ENCODE results near the gene OR9I1. TPM values are rescaled to one million over a fixed set of nuclear protein-coding genes. Genes with fewer than 3 reads are reported as not detected.
A peak's percentile ranks its signal among the peaks of the same experiment; 100 is the strongest.

Gene OR9I1
- total and polyA plus RNA-seq, 2 of the 13 experiments (the other 11 are each of a cell fraction or from before 2014, with no cell fraction given): not detected

DNA sequence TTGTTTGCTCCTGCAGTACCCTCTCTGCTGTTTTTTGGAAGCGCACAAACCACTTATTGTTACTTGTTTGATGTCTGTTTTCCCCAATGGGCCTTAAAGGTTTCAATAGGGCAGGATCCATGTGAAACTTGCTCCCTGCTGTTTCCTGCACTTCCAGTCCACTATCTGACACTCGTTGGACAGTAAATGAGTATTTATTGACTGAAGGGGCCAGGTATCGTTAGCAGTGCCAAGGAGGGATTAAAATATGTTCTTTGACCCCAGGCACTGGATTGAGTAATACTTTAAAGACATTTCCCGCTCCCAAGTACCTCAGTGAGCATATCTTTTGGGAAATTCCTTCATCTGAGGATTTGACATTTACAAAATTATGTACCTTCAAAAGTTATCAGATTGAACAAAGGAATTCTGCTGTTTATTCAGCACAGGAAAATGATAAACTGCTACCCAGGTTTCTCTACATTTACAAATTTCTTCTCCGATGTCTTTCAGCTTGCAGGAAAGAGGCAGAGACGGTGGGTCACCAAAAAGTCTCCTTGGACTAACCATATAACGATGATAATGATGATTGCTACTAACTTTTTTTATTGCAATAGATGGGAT is 40.3 kb upstream of the OR9I1 start (continued):
- TF ChIP-seq PREB (CRISPR knock-in tag; IDR thresholded peaks at IDR 0.05): no peak
- TF ChIP-seq ZNF816 (CRISPR knock-in tag; IDR thresholded peaks at IDR 0.05; ENCODE audit: borderline replicate concordance): no peak
- no peak for TF ChIP-seq ZNF687 (CRISPR knock-in tag; IDR thresholded peaks at IDR 0.05)
- TF ChIP-seq ZNF75D (CRISPR knock-in tag; IDR thresholded peaks at IDR 0.05; ENCODE audit: borderline replicate concordance): no peak
- peak; percentile 65 for TF ChIP-seq ZNF703 (CRISPR knock-in tag; IDR thresholded peaks at IDR 0.05; ENCODE audit: borderline replicate concordance)
- TF ChIP-seq GZF1 (CRISPR knock-in tag; IDR thresholded peaks at IDR 0.05): no peak
- peak; percentile 40; the same call in 1 of the 2 replicates for TF ChIP-seq RXRA (CRISPR knock-in tag; IDR thresholded peaks at IDR 0.05)
- no peak for TF ChIP-seq KMT2A (CRISPR knock-in tag; IDR thresholded peaks at IDR 0.05)
- TF ChIP-seq SIX1 (CRISPR knock-in tag; IDR thresholded peaks at IDR 0.05; ENCODE audit: borderline replicate concordance): peak; percentile 81; the same call in 1 of the 2 replicates
- no peak for TF ChIP-seq TIGD3 (CRISPR knock-in tag; IDR thresholded peaks at IDR 0.05; ENCODE audit: borderline replicate concordance)
- TF ChIP-seq HDAC6 (IDR thresholded peaks at IDR 0.05; ENCODE audit: low read depth, low read length): no peak
- peak; percentile 70 for TF ChIP-seq DPF2 (CRISPR knock-in tag; IDR thresholded peaks at IDR 0.05; ENCODE audit: borderline replicate concordance, low read depth)
- 0 out of 2 replicates have a peak, but pooled peaks have one; percentile 45 for TF ChIP-seq ZNF710 (CRISPR knock-in tag; IDR thresholded peaks at IDR 0.05; ENCODE audit: borderline replicate concordance)
- TF ChIP-seq HCFC1 (IDR thresholded peaks at IDR 0.05; ENCODE audit: low read depth, low read length): no peak
- TF ChIP-seq ZNF10 (CRISPR knock-in tag; IDR thresholded peaks at IDR 0.05; ENCODE audit: borderline replicate concordance, low read depth): no peak
- no peak for TF ChIP-seq ATAD3A (CRISPR knock-in tag; IDR thresholded peaks at IDR 0.05)
- no peak for TF ChIP-seq ZNF235 (CRISPR knock-in tag; IDR thresholded peaks at IDR 0.05; ENCODE audit: borderline replicate concordance)
- TF ChIP-seq NR2C2 (CRISPR knock-in tag; IDR thresholded peaks at IDR 0.05; ENCODE audit: borderline replicate concordance): peak; percentile 56
- no peak for TF ChIP-seq ZNF552 (CRISPR knock-in tag; IDR thresholded peaks at IDR 0.05; ENCODE audit: borderline replicate concordance)
- TF ChIP-seq THAP11 (CRISPR knock-in tag; IDR thresholded peaks at IDR 0.05): peak; percentile 56; the same call in 1 of the 2 replicates
